Adrenal gland (tissue), 5 donors: ENCODE measurements around the gene KLF7.

Experiments
- CTCF ChIP-seq, 6 experiments: fragments of 450-650 bp in 4 of 6; fragments of 200-600 bp in 2 of 6; sonication (generic) in 1 of 6; IDR thresholded peaks; 1 replicate in 5 of 6; 2 replicates in 1 of 6; pipeline versions ENCODE4 v1.5.1 to v1.8.0; 2016 to 2021; ENCODE audit warnings: antibody characterized with exemption in 6 of 6, mild to moderate bottlenecking in 2 of 6, moderate library complexity in 1 of 6
- POLR2A ChIP-seq, 2 donors: fragments of 450-650 bp; IDR thresholded peaks; one replicate each; pipeline ENCODE4 v1.6.1; 2017; ENCODE audit warnings: antibody characterized with exemption in 2 of 2, mild to moderate bottlenecking in 2 of 2, moderate library complexity in 1 of 2
- donor health status: DM: no; HTN: no; CAD: no.

- TF ChIP-seq POLR2A (IDR thresholded peaks at IDR 0.05), result no peak
- TF ChIP-seq CTCF (IDR thresholded peaks at IDR 0.05), result no peak
These were observed 34.4 kb upstream of the KLF7 start for GRCh38 chr2:207200136-207200535.
